GM19467 (cell line): Measurements from ENCODE around the gene DNAAF1.
A peak's percentile ranks its signal among the peaks of the same experiment; 100 is the strongest.

ENCODE experiments used
- ATAC-seq: cut with Tn5 transposase; IDR thresholded peaks from one replicate; pipeline ENCODE4 v1.9.1; 2021; ENCODE audit warnings: mild to moderate bottlenecking, moderate library complexity; ENCODE audit not compliant: unreplicated experiment

DNAAF1 gene

GRCh38 chr16:84159007-84159406, 13.9 kb downstream of the DNAAF1 start:
- no peak for ATAC-seq

DNA sequence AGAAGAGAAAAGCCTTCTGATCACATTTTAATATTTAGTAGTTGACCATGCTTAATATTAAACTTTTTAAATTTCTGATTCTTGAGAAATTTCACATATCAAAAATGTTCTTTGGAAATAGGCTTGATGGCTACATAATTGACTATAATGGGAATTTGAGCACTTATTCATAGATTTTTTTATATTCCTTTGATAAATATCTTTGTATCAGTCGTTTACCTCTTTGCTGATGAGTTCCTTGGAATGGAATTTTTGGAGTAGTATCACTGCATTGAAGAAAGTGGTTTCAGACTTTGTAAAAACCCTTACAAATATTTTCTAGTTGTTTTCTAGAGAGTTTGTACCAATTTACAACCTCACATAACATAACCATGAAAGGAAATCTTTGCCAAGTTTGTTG, 14.7 kb downstream of the DNAAF1 start:
- no peak for ATAC-seq

DNA sequence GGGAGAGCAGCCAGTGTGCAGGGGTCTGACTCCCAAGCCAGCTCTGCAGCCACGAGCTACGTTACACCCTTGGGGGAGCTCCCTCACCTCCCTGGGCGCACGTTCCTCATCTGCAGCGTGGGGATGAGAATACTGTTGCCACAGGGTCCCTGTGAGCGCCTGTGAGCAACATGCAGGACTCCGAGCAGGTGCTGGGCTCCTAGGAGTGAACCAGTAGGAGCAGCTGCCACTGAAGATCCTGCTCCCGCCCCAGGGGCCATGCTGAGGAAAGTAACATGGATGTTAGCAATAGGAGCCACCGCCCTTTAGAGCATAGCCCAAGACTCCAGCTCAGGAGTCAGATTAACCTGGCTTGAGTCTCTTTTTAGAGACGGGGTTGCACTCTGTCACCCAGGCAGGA, 15.9 kb downstream of the DNAAF1 start:
- no peak for ATAC-seq

GRCh38 chr16:84161801-84162200, 16.7 kb downstream of the DNAAF1 start:
- no peak for ATAC-seq

GRCh38 chr16:84165746-84166145, 20.6 kb downstream of the DNAAF1 start:
- no peak for ATAC-seq

DNA sequence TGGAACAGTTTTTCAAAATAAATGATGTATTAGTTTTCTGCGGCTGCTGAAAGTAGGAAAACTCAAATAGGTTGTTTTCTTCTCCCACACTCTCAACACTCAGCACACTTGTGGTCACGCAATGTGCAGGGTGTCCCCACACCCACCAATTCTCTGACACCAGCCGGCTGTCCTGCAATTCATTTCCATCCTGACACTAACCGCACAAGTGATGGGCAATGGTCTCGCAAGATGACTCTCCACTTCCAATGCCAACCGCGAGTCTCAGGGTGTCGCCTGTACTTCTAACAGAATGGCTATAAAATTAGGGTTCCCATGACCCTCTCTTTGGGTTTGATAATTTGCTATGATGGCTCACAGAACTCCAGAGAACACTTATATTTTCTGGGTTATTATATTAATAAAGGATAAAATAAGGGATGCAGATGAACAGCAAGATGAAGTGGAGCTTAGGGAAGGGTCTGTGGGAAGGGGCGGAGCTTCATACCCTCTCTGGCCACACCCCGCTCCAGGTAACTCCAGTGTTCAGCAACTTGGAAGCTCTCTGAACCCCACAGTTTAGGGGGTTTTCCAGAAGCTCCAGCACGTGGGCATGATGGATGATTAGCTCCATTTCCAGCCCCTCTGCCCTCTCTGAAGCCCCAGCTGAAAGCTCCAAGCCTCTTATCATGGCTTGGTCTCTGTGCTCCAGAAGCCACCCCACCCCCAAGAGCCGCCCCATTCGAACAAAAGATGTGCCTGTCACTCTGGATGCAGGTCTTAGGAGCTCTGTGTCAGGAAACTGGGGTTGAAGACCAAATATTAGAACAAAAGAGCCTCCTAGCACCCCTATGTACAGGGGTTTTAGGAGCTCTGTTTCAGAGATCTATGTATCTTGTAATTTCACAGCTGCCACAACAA, 21.9 kb downstream of the DNAAF1 start:
- no peak for ATAC-seq

GRCh38 chr16:84169765-84170310, 24.7 kb downstream of the DNAAF1 start:
- ATAC-seq: no peak

DNA sequence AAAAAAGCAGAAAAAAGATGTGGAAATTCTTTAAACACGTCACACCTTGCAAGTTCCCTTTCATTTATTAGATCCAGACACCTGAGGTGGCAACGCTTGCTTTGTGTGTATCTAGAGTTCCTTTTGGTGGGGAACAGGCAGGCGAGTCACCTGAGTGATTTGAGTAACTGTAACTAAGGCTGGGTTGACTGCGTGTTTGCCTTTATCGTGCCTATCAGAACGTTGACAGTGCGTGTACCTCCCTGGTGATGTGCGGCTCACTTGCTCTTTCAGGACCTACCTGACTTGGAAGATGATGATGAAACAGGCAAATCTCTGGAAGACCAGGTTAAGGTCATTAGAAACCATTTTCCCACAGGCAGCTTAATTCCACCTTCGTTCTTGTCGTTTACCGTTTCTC, 29.3 kb downstream of the DNAAF1 start:
- no peak for ATAC-seq

- peak; percentile 72 for ATAC-seq
These were observed 30.4 kb downstream of the DNAAF1 start for GRCh38 chr16:84175350-84176081.

GRCh38 chr16:84176192-84177053, 31.3 kb downstream of the DNAAF1 start:
- ATAC-seq: no peak

DNA sequence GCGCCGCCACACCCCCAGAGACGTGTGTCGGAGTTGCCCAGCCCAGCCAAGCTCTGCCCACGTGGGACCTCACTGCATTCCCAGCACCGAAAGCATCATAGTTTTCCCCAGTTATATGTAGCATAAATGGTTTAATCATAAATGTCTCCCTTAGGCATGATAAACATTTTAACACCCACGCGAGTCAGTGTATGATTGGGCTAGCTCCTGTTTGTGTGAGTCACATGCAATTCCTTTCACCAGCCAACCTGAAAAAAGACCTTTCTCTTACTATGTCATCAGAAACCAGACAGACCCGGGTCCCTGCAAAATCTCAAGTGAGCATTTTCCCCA, 32.6 kb downstream of the DNAAF1 start:
- ATAC-seq: no peak

DNA sequence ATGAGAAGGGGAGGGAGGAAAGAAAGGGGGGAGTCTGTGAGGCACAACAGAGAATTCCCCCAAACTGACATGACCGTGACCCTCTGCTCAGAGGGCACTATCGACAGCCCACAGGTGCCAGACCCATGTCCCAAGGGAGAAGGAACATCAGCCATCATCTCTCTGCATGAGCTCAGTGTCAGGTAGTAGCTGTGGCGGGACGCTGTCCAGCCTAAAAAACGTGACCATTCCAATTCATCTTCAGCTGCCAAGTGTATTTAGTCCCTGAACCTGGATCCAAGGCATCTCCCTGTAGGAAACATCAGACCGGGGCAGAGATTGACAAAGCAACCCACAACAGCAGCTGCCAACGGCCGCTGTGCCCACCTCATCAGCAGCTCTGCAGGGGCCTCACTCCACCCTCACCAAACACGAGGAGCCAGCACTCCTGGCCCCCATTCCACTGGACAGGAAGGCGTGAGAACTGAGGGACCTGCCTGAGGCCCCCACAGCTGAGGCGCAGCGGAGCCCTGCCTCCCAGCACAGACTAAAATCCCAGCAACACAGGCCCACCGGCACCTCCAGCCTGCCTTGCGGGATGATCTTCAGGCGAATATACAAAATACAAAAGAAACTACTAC, 33.1 kb downstream of the DNAAF1 start:
- ATAC-seq: no peak

DNA sequence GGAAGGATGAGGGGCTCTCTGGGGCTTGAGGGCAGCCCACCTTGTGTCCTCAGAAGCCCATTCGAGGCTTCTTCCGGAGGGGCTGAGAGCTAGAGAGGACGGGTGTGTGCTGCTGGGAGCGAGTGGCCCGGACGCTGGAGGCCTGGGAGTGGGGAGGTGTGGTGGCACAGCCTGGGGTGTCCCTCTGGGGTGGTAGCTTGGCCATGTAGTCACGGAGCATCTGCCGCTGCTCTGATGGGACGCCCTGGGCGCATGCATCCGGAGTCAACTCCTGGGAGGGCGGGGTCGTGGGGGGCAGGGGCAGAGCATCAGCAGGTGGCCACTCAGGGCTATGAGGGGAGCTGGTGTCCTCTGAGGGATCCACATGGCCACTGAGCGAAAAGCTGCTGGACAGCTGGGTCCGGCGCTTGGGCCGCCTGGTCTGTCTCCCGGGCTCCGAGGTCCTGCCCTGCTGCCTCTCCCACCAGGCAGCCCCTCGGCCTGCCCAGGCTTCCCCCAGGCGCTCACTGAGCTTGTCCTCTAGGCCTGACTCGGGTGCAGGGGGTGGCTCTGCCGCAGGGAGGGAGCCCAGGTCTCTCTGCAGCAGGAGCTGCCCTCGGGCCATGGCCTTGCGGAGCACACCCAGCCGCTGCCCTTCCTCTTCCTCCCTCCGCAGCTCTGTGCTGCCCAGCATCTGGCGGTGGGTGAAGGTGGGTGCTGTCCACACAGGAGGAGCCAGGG, 33.9 kb downstream of the DNAAF1 start:
- no peak for ATAC-seq

- ATAC-seq: no peak
These were observed 34.7 kb downstream of the DNAAF1 start for GRCh38 chr16:84179612-84180320.

DNA sequence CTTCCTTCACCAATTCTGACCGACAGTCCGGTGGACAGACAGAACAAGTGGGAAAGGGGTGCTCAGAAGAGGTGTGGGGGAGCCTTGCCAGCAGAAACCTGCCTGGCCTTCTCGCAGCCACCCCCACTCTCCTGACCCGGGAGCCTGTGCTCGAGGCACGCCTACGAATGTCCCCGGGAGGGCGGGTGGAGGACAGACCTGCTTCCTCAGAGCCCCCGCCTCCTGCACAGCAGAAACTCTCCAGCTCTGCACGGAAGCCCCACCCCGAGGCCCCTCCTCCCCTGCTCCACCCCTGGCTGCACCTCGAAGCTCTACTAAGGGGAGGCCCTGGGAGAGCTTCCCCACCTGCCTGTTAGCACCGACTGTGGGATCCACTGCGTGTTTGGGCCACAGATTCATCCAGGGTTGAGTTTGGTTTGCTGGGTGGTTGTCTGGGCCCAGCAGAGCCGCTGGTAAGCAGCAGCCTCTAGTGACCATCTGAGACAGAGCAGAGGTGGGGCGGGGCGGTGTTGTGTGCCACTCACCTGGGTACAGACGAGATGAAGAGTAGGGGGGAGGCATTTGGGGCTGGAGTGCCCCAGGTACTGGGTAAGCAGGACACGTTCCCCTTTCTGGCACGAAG, 35.5 kb downstream of the DNAAF1 start:
- no peak for ATAC-seq

DNA sequence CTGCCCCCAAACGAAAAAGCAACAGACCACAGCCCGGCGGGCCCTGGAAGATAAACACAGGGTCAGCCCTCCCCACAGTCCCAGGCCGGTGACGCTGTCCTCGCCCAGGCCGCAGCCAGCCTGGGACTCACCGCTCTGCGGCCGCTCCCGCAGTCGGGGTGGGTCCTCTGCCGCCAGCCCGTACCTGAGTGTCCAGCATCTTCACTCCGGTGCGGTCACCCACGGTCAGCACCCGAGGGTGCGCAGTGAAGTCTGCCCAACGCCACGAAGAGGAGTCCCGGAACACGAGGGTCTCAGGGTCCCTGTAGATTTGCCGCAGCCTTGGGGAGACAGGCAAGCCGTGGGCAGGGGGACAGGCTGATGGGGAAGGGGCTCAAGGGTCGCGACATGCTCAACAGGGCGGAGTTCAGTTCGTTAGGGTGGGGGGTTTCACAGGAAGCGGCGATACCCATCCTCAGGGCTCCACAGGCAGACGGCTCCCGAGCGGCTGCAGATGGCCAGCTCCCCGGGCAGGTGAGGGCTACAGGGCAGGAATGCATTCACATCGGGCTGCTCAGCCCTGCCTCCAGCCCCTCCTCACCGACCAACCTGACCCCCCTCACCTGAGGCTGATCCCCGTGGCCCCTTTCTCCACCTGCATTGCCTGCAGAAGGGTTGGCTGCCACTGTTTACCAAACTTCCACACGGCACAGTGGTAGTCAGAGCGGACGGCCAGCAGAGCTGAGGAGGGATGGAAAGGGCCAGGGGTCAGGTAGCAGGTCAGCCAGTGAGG, 36.2 kb downstream of the DNAAF1 start:
- no peak for ATAC-seq

- ATAC-seq: no peak
These were observed 37.0 kb downstream of the DNAAF1 start for GRCh38 chr16:84182104-84182503.
